Measurements from ENCODE around the gene GLI2. TPM values are rescaled to one million over a fixed set of nuclear protein-coding genes. Genes with fewer than 3 reads are reported as not detected.

Gene GLI2
- total RNA-seq, 2 experiments from 2014 or later = 0.28 to 1.3 TPM

DNA sequence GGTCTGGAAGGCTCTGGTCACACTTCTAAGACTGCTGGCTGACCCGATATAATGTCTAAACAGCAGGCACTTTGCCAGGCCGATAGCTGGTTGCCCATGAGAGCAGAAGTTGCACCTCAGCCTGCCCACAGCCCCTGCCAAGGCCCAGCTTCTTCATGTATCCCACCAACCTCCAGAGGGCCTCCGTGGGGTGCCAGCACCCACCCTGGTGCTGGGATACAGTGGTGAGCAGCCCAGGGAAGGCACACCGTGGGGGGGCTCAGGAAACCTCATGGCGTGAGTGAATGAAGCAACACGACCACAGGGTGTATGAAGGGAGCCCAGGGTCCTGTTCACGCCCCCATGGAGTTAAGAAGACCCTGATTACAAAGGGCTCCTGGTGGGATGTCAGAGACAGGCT lies 16.2 kb upstream of the GLI2 start:
- ATAC-seq = no peak

DNA sequence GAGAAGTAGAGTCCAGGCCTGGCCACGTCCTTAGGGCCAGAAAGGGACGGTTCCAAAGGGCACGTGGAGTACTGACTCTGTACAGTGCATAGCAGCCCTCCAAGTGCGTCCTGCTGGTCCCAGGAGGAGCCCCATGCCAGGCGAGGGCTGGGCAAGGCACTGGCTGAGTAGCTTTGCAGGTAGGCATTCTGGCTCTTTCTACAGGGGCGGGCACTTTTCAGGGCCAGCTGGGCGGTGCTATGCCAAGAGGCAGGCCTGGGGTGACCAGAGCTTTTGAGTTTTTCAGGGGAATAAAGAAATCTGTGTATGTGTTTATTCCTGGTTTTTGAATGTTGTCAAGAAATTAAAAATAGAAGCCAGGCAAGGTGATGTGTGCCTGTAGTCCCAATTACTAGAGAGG lies 15.4 kb upstream of the GLI2 start:
- Mint-ChIP-seq H3K36me3 (no peaks in the 10 kb centered on the region), H3K9me3 (ENCODE audit: low read depth) (no peaks in the 10 kb centered on the region), H3K27me3 (peaks cover 10% of the 10 kb centered on the region), H3K27ac (no peak overlapping the region), H3K4me3 (no peak overlapping the region), H3K4me1 (no peaks in the 10 kb centered on the region)
- CTCF ChIA-PET = interaction anchor here (1.4 kb wide), 1 partner anchor 24 kb away, joined by 4 read pairs; no protein-coding TSS in a partner anchor
- ATAC-seq = no peak
- no peak for DNase-seq

More for the DNA sequence above, 16.2 kb upstream of the GLI2 start:
- DNase-seq = no peak
- no peak overlapping the region for H3K27ac Mint-ChIP-seq
- CTCF ChIA-PET = interaction anchor here (1.4 kb wide), 1 partner anchor 23 kb away, joined by 4 read pairs; no protein-coding TSS in a partner anchor
- H3K4me3 Mint-ChIP-seq = no peak overlapping the region
- no peaks in the 10 kb centered on the region for H3K4me1 Mint-ChIP-seq
- H3K36me3 Mint-ChIP-seq = no peaks in the 10 kb centered on the region
- no peaks in the 10 kb centered on the region for H3K9me3 Mint-ChIP-seq (ENCODE audit: low read depth)
- peaks cover 6% of the 10 kb centered on the region for H3K27me3 Mint-ChIP-seq

- H3K4me3 Mint-ChIP-seq = no peak overlapping the region
- ATAC-seq = no peak
- CTCF ChIA-PET = no interaction called here
- H3K4me1 Mint-ChIP-seq = no peaks in the 10 kb centered on the region
- H3K27me3 Mint-ChIP-seq = peaks cover 14% of the 10 kb centered on the region
- no peaks in the 10 kb centered on the region for H3K9me3 Mint-ChIP-seq (ENCODE audit: low read depth)
- DNase-seq = no peak
- no peak overlapping the region for H3K27ac Mint-ChIP-seq
- H3K36me3 Mint-ChIP-seq = no peaks in the 10 kb centered on the region
These were observed 14.8 kb upstream of the GLI2 start for GRCh38 chr2:120720746-120721375.

GRCh38 chr2:120722246-120722567 lies 13.5 kb upstream of the GLI2 start:
- no peak for ATAC-seq
- CTCF ChIA-PET = no interaction called here
- Mint-ChIP-seq H3K27me3 (peaks cover 15% of the 10 kb centered on the region), H3K9me3 (ENCODE audit: low read depth) (peaks cover 4% of the 10 kb centered on the region), H3K27ac (no peak overlapping the region), H3K4me1 (no peaks in the 10 kb centered on the region), H3K4me3 (no peak overlapping the region), H3K36me3 (no peaks in the 10 kb centered on the region)
- no peak for DNase-seq

DNA sequence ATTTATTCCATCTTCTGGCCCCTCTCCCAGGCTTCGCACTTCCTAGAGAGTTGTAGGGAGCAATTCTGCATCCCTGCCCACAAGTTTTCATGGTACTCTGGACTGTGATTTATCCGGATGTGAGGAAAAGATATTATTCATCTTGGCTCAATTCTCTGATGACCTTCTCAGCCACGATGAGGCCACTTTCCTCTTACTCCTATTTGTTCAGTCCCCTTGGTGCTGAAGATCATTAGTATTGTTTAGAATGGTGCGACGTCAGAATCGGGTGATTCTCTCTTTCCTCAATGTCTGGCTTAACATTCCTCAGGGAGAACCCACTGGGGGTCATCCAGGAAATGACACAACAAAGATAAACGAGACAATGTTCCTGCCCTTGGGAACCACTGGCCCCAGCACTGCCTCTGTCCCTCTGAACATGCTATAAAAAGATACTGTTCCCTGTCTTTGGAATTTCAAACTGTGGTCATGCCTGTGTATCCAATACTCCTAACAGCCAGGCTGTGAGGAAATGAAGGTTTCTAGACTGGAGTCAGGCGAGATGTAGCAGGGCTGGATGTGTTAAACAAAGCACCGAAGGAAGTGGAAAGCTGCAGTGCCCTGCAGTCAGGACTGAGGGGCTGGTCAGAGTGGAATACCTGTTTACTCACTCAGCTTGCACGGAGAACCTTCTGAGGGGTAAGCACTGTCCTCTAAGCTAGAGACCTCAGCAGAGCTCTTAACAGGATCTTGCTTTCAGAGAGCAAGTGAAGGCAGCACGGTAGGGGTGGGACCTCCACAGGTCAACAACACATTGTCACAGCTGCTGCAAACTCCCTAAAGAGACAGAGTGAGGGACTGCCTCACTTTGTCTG lies 12.9 kb upstream of the GLI2 start:
- ATAC-seq = no peak
- peaks cover 4% of the 10 kb centered on the region for H3K9me3 Mint-ChIP-seq (ENCODE audit: low read depth)
- peaks cover 15% of the 10 kb centered on the region for H3K27me3 Mint-ChIP-seq
- H3K4me3 Mint-ChIP-seq = no peak overlapping the region
- H3K4me1 Mint-ChIP-seq = no peaks in the 10 kb centered on the region
- CTCF ChIA-PET = no interaction called here
- no peak for DNase-seq
- no peaks in the 10 kb centered on the region for H3K36me3 Mint-ChIP-seq
- no peak overlapping the region for H3K27ac Mint-ChIP-seq

DNA sequence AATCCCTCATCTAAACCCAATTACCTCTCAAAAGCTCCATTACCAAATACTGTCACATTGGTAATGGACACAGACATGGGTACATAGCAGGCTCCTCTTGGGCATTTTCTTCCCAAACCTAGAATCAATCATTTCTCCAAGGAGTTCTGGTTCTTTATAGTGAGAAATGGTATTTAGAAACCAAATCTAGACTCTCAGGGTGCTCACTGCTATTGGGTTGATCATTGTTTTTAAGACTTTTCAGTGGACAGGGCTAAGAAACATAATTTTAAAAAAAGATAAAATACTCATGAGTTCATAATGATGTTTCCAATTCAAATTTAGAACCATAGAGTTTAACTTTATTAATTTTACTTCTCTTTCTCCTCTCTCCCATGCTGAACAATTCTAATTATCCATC lies 9.4 kb upstream of the GLI2 start:
- CTCF ChIA-PET = no interaction called here
- H3K27ac Mint-ChIP-seq = no peak overlapping the region
- H3K9me3 Mint-ChIP-seq (ENCODE audit: low read depth) = peaks cover 4% of the 10 kb centered on the region
- H3K4me3 Mint-ChIP-seq = no peak overlapping the region
- ATAC-seq = no peak
- DNase-seq = no peak
- no peaks in the 10 kb centered on the region for H3K36me3 Mint-ChIP-seq
- peaks cover 21% of the 10 kb centered on the region for H3K27me3 Mint-ChIP-seq
- no peaks in the 10 kb centered on the region for H3K4me1 Mint-ChIP-seq

DNA sequence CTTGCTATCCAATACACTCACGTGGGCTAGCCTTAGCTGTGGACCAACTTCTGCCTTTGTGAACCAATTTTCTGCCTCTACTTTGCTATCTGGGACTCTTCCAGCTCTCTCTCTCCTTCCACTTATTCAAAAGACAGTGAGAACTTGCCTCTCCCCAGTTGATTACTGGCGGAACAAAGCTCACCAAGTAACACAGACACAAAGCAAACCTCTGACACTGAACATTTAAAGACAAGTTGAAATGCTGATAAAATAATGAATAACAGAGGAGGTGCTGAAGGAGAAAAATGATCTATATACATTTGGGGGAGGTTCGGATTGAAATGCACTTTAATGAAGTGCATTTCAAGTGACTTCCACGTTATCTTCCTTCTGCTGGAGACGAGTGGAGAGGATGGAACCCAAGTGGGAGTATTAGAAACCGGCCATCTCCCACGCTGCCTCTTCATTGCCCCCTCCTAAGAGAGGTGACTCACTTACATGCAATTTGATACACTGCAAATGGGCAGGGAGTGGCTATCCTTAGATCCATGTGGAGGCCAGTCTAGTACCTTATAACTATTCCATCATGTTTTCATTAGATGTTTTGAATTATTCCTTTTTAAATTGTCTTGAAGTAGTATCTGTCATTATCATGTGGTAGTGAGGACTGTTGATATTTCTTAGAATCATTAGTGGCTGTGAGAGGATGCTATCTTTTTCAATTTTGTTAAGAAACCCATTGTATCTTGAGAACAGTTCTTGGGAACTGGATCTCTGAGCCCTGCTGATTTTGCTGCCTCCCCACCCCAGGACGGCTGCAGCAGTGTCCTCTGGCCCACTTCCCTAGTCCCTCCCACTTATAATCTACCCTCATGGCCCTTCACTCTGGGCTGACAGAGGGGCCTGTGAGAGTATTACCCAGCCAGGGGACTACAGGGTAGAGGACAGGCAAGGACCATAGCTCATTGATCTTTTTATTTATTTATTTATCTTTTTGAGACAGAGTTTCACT lies 6.0 kb upstream of the GLI2 start:
- H3K27me3 Mint-ChIP-seq = peaks cover 35% of the 10 kb centered on the region
- peaks cover 4% of the 10 kb centered on the region for H3K9me3 Mint-ChIP-seq (ENCODE audit: low read depth)
- peaks cover 12% of the 10 kb centered on the region for H3K4me1 Mint-ChIP-seq
- CTCF ChIA-PET = no interaction called here
- H3K27ac Mint-ChIP-seq = no peak overlapping the region
- ATAC-seq = no peak
- no peak overlapping the region for H3K4me3 Mint-ChIP-seq
- no peak for DNase-seq
- H3K36me3 Mint-ChIP-seq = no peaks in the 10 kb centered on the region

- CTCF ChIA-PET = no interaction called here
- H3K9me3 Mint-ChIP-seq (ENCODE audit: low read depth) = peaks cover 4% of the 10 kb centered on the region
- DNase-seq (no peak), ATAC-seq (no peak)
- H3K27me3 Mint-ChIP-seq = peaks cover 32% of the 10 kb centered on the region
- H3K36me3 Mint-ChIP-seq = no peaks in the 10 kb centered on the region
- no peak overlapping the region for H3K27ac Mint-ChIP-seq
- peaks cover 14% of the 10 kb centered on the region for H3K4me1 Mint-ChIP-seq
- no peak overlapping the region for H3K4me3 Mint-ChIP-seq
These were observed 4.5 kb upstream of the GLI2 start for GRCh38 chr2:120731175-120731574.

DNA sequence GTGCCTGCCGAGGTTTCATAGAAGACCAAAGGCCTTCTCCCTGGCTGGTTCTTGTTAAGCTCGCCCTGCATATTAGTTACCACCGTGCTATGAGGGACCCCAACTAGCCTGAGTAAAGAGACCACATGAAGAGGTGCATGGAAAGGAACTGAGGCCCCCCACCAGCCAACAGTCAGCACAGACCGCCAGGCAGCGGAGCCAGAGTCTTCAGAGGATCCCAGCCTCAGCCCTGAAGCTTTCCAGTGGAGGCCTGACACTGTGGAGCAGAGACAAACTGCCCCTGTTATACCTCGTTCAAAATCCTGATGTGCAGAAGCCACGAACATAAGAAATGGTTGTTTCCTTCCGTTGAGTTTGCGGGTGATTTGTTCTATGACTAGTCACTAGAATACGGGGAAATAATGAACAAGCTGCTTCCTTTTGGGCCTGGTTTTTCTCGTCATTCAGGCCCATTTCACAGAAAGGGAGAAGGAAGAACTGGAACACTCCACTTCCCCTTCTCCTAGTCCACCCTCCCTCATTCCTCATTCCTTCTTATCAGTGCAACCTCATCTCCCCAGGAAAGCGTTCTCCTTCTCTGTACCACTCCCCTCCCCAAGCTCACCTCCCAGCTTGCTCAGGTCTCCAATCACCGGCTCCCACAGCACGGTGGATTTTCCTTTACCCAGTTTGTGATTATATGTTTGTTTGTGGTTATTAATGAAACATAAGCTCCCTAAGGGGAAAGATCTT lies 3.0 kb upstream of the GLI2 start:
- peaks cover 14% of the 10 kb centered on the region for H3K4me1 Mint-ChIP-seq
- peaks cover 47% of the 10 kb centered on the region for H3K27me3 Mint-ChIP-seq
- ATAC-seq (peak; percentile 43), DNase-seq (no peak)
- H3K27ac Mint-ChIP-seq = peak overlapping the region; percentile 60
- H3K4me3 Mint-ChIP-seq = no peak overlapping the region
- no peaks in the 10 kb centered on the region for H3K9me3 Mint-ChIP-seq (ENCODE audit: low read depth)
- CTCF ChIA-PET = no interaction called here
- H3K36me3 Mint-ChIP-seq = no peaks in the 10 kb centered on the region

GRCh38 chr2:120733238-120733932 lies 2.3 kb upstream of the GLI2 start:
- CTCF ChIA-PET = no interaction called here

DNA sequence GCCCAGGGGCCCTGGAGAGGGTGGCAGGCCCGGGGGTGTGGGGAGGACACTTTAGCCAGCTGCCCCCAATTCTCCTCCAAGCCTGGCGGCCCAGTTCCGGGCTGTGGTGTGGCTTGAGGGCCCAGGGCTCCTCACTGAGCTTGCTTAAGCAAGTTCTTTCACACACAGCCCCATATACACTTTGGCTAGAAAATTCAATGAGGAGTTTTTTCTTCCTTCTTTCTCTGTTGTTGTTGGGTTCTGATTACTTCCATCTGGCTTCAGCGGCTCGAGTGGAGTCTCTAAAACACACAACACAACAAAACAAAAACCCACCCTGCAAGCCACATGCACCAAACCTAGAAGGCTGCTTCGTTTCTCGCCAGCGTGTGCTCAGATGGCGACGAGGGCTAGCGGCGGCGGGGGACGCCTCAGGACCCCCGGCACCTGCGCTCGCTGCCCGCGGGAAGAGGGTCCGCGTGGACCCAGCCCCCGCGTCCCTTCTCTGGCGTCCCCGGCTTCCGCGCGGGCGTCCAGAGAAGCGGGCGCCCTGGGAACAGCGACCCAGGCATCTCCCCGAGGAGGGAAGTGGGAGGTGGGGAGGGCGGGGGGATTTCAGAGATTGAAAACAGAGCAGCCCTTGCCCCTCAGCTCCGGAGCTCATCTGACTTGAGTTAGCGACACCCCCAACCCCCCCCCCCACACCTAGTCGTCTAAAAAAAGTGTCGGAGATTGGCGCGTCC lies 577 bp upstream of the GLI2 start:
- CTCF ChIA-PET = no interaction called here
- Mint-ChIP-seq H3K27me3 (peaks cover 63% of the 10 kb centered on the region), H3K36me3 (no peaks in the 10 kb centered on the region), H3K9me3 (ENCODE audit: low read depth) (no peaks in the 10 kb centered on the region), H3K4me1 (peaks cover 14% of the 10 kb centered on the region), H3K4me3 (no peak overlapping the region), H3K27ac (no peak overlapping the region)
- DNase-seq = peak; percentile 29
- ATAC-seq = no peak

More at GRCh38 chr2:120733238-120733932, 2.3 kb upstream of the GLI2 start:
- H3K36me3 Mint-ChIP-seq = no peaks in the 10 kb centered on the region
- H3K4me3 Mint-ChIP-seq = no peak overlapping the region
- peaks cover 54% of the 10 kb centered on the region for H3K27me3 Mint-ChIP-seq
- H3K27ac Mint-ChIP-seq = peak overlapping the region; percentile 60
- ATAC-seq = no peak
- DNase-seq = no peak
- H3K4me1 Mint-ChIP-seq = peaks cover 14% of the 10 kb centered on the region
- no peaks in the 10 kb centered on the region for H3K9me3 Mint-ChIP-seq (ENCODE audit: low read depth)

- Mint-ChIP-seq H3K9me3 (ENCODE audit: low read depth) (no peaks in the 10 kb centered on the region), H3K27ac (no peak overlapping the region), H3K36me3 (no peaks in the 10 kb centered on the region), H3K27me3 (peaks cover 74% of the 10 kb centered on the region), H3K4me1 (peaks cover 14% of the 10 kb centered on the region), H3K4me3 (no peak overlapping the region)
- DNase-seq (peak; percentile 36), ATAC-seq (peak; percentile 31)
- CTCF ChIA-PET = interaction anchor here (1.2 kb wide), 1 partner anchor 40 kb away, joined by 4 read pairs; no protein-coding TSS in a partner anchor
These were observed 545 bp downstream of the GLI2 start for GRCh38 chr2:120736202-120736623.

Measured in activated CD8-positive, alpha-beta memory T cell treated with anti-CD3 and anti-CD28 coated beads, Interleukin-2, amount 10 ng/mL, durations not matched to agents 7 days and 5 days (primary cell).